Ishikawa (cell line): ENCODE data around the gene ZNF429.

Experiments used
- CEBPB ChIP-seq: IDR thresholded peaks from 2 replicates; pipeline ENCODE4 v1.6.1; 2012
- CREB1 ChIP-seq: IDR thresholded peaks from 2 replicates; pipeline ENCODE4 v1.6.1; 2012; ENCODE audit warnings: low read depth
- EGR1 ChIP-seq: IDR thresholded peaks from 2 replicates; pipeline ENCODE4 v1.6.1; 2012
- EP300 ChIP-seq: IDR thresholded peaks from 2 replicates; pipeline ENCODE4 v1.6.1; 2012; ENCODE audit warnings: borderline replicate concordance
- FOXM1 ChIP-seq: IDR thresholded peaks from 2 replicates; pipeline ENCODE4 v1.6.1; 2012; ENCODE audit warnings: low read depth, borderline replicate concordance
- NFIC ChIP-seq: IDR thresholded peaks from 2 replicates; pipeline ENCODE4 v1.6.1; 2012
- RAD21 ChIP-seq: IDR thresholded peaks from 2 replicates; pipeline ENCODE4 v1.6.1; 2012; ENCODE audit warnings: low read depth
- REST ChIP-seq: IDR thresholded peaks from 2 replicates; pipeline ENCODE4 v1.6.1; 2012; ENCODE audit warnings: low read depth, mild to moderate bottlenecking
- TAF1 ChIP-seq: IDR thresholded peaks from 2 replicates; pipeline ENCODE4 v1.6.1; 2012; ENCODE audit warnings: low read depth, mild to moderate bottlenecking
- TCF12 ChIP-seq: IDR thresholded peaks from 2 replicates; pipeline ENCODE4 v1.6.1; 2012; ENCODE audit warnings: low read depth
- TEAD4 ChIP-seq: IDR thresholded peaks from 2 replicates; pipeline ENCODE4 v1.6.1; 2012
- YY1 ChIP-seq: IDR thresholded peaks from 2 replicates; pipeline ENCODE4 v1.6.1; 2012; ENCODE audit warnings: low read depth
- ZBTB7A ChIP-seq: IDR thresholded peaks from 2 replicates; pipeline ENCODE4 v1.6.1; 2012; ENCODE audit warnings: low read depth
- TF ChIP-seq, protein P1 (sequence below): IDR thresholded peaks from 2 replicates; pipeline ENCODE4 v1.6.1; 2012
- TF ChIP-seq, protein P2 (sequence below): IDR thresholded peaks from 2 replicates; pipeline ENCODE4 v1.6.1; 2012

Gene ZNF429

DNA sequence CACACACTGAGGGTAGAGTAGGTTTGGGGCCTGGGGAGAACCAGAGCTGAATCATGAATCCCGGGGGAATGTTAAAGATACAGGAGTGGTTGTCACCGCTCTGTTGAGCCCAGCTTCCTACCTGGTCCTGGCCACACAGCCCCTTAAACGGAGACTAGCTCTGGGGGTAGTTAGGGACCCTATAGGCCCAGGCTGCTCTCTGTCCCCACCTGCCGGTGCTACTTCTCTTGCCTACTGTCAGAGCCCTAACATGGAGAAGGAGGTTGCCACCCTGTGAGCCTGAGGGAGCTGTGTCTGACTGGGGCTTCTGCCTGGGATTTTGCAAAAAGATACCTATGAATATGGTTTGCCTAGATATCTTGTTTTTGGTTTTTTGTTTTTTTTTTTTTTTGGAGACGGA is 36.6 kb upstream of the ZNF429 start:
- TF ChIP-seq, protein P1, sequence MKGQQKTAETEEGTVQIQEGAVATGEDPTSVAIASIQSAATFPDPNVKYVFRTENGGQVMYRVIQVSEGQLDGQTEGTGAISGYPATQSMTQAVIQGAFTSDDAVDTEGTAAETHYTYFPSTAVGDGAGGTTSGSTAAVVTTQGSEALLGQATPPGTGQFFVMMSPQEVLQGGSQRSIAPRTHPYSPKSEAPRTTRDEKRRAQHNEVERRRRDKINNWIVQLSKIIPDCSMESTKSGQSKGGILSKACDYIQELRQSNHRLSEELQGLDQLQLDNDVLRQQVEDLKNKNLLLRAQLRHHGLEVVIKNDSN, result no peak
- TF ChIP-seq EGR1 (no peak), NFIC (no peak), ZBTB7A (no peak), YY1 (no peak), CREB1 (no peak), FOXM1 (no peak), TEAD4 (no peak), CEBPB (no peak), EP300 (no peak), TCF12 (no peak), TAF1 (no peak)
- TF ChIP-seq, protein P2, sequence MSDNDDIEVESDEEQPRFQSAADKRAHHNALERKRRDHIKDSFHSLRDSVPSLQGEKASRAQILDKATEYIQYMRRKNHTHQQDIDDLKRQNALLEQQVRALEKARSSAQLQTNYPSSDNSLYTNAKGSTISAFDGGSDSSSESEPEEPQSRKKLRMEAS, result no peak

DNA sequence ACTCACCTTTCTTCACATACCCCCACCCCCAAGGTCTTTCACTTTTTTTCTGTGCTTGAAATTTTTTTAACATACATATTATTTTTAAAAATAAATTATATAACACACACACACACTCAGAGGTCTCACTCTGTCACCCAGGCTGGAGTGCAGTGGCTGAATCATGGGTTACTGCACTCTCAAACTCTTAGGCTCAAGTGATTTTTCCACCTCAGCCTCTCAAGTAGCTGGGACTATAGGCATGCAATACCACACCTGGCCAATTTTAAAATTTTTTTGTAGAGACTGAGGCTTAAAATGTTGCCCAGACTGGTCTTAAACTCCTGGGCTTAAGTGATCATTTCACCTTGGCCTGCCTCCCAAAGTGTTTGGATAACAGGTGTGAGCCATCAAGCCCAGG is 32.9 kb upstream of the ZNF429 start:
- no peak for TF ChIP-seq REST
- TF ChIP-seq CEBPB, result no peak
- no peak for TF ChIP-seq RAD21
- no peak for TF ChIP-seq ZBTB7A
- TF ChIP-seq EGR1, result no peak
- TF ChIP-seq TEAD4, result no peak
- TF ChIP-seq TAF1, result no peak
- no peak for TF ChIP-seq EP300
- TF ChIP-seq, protein P1, result no peak
- TF ChIP-seq, protein P2, result no peak

DNA sequence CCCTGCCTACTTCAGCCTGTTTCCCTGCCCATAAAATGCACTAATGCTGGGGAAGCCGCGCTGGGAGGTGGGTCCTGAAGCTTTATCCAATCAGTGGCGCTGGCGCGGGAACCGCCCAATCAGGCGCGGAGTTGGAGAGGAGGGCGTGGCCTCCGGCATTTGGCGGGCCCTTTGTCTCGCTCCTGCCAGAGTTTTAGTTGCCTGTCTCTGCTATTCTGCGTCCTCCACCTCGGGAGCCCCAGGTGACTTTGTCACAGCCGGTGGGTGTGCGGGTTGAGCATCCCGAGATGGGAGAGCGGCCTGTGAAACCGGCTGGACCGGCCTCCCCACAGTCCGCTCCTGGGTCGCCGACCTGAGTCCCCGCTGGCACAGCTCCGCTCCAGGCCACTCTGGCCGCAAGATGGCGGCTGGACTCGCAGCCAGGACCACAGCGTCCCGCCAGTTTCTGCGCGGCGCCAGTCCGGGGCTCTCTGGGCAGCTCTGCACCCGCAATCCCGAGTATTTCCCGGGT is 30.7 kb upstream of the ZNF429 start:
- TF ChIP-seq FOXM1 (no peak), REST (no peak)

GRCh38 chr19:21482863-21483276 is 22.5 kb upstream of the ZNF429 start:
- no peak for TF ChIP-seq TCF12
- no peak for TF ChIP-seq FOXM1
- no peak for TF ChIP-seq CREB1
- TF ChIP-seq, protein P2, result no peak
- no peak for TF ChIP-seq TEAD4
- peak; percentile 75 for TF ChIP-seq RAD21
- no peak for TF ChIP-seq TAF1
- no peak for TF ChIP-seq ZBTB7A
- TF ChIP-seq EGR1, result 0 out of 2 replicates have a peak, but pooled peaks have one; percentile 28
- no peak for TF ChIP-seq CEBPB
- no peak for TF ChIP-seq NFIC

DNA sequence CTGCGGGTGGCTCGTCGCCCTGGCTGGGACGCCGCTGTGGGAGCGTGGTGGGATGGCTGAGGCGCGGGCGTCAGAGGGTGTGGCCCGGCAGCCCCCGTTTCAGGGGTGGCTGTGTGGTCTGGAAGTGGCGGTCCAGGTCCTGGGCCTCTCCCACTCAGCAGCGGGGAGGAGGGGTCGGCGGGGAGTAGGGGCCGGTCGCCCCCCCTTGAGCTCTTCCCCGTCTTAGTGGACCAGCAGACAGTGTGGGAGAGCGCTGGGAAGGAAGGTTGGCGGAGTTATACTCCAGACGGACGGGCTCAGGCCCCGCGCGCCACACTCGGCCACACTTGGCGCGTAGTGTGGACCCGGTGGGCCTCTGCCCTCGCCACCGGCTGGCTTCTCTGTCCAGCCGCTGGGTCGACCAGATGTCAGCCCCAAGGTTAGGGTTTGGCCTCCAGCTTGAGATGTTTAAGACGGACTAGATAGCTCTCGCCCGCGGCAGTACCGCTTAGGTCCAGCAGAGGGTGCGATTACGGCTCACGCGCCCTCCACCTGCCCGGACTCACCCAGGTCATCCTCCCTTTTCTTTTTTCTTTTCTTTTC is 21.7 kb upstream of the ZNF429 start:
- TF ChIP-seq EP300, result no peak
- TF ChIP-seq, protein P1, result no peak
- TF ChIP-seq CREB1, result no peak
- TF ChIP-seq CEBPB, result no peak
- no peak for TF ChIP-seq REST
- no peak for TF ChIP-seq ZBTB7A
